Measurements from ENCODE around the gene UFC1. TPM values are rescaled to one million over a fixed set of nuclear protein-coding genes. Genes with fewer than 3 reads are reported as not detected.

UFC1 gene
- total and polyA plus RNA-seq, 2 of the 13 experiments (the other 11 are each of a cell fraction or from before 2014, with no cell fraction given), result 72.8 to 85.2 TPM

GRCh38 chr1:161162052-161162451 is 8.3 kb downstream of the UFC1 start:
- H3K27me3 ChIP-seq (ENCODE audit: control insufficient read depth in 1 of 2, insufficient read depth in 2 of 2, low read length in 2 of 2), result no peaks in the 10 kb centered on the region; a peak in 1 of 5 replicates
- POLR2A ChIA-PET, result no interaction called here
- peaks cover 11 to 43% of the 10 kb centered on the region in 2 experiments; a peak in 4 of 5 replicates for H3K36me3 ChIP-seq (replicated peaks in 1 of 2; ENCODE audit: control insufficient read depth in 1 of 2, insufficient read depth in 2 of 2, low read length in 2 of 2)
- peaks cover 7% of the 10 kb centered on the region for H3K79me2 ChIP-seq (ENCODE audit: insufficient read depth, low read length)
- no peak for ATAC-seq
- intact Hi-C loops (cut with micrococcal nuclease; ENCODE audit: unreplicated experiment), result no loop called here
- in situ Hi-C loops (cut with HindIII; ENCODE audit: extremely low pct_ligation_motif_present, low pct_unique_long_range_greater_than_20kb), result no loop called here
- FAIRE-seq, result no peak
- CTCF ChIA-PET (ENCODE audit: low intra/inter-chr PET ratio, low total read pairs), result no interaction called here
- DNase-seq (ENCODE audit: low spot score), result no peak
- TF ChIP-seq GATA4 (IDR thresholded peaks at IDR 0.05; ENCODE audit: borderline replicate concordance, low read depth) (no peak), MBNL3 (CRISPR knock-in tag; conservative IDR thresholded peaks at IDR 0.05) (no peak), ZSCAN22 (CRISPR knock-in tag; IDR thresholded peaks at IDR 0.05) (no peak), DR1 (CRISPR knock-in tag; IDR thresholded peaks at IDR 0.05) (no peak), ZEB1 (IDR thresholded peaks at IDR 0.05; ENCODE audit: insufficient replicate concordance, low read depth) (no peak), RBFOX2 (IDR thresholded peaks at IDR 0.05; ENCODE audit: low read depth, low read length) (0 out of 2 replicates have a peak, but pooled peaks have one; percentile 9), MNT (IDR thresholded peaks at IDR 0.05) (no peak), ATF3 (CRISPR knock-in tag; IDR thresholded peaks at IDR 0.05) (no peak)
- H4K20me1 ChIP-seq (ENCODE audit: insufficient read depth, low read length), result no peaks in the 10 kb centered on the region
- no peak overlapping the region for H3K27ac ChIP-seq (ENCODE audit: extremely low read length, insufficient read depth, low read length)
- no peak overlapping the region for H3K4me3 ChIP-seq (replicated peaks in 1 of 3; ENCODE audit: insufficient read depth in 1 of 3, low read depth in 2 of 3, low read length in 3 of 3)
- H2AFZ ChIP-seq (ENCODE audit: low read length), result no peak overlapping the region
- H3K9ac ChIP-seq (ENCODE audit: insufficient read depth, low read depth, low read length), result no peak overlapping the region
- no peaks in the 10 kb centered on the region for H3K9me3 ChIP-seq (ENCODE audit: low read length)
- no TSS peak for BruUV-seq (replicated peaks)
- WGBS (ENCODE audit: low lambda C conversion rate), result 86% methylated on average over 7 of the region's 7 CpGs
- H3K4me1 ChIP-seq (ENCODE audit: insufficient read depth, low read length), result peaks cover 38% of the 10 kb centered on the region
- no peak overlapping the region for H3K4me2 ChIP-seq (ENCODE audit: low read depth, low read length)

Measured in HepG2 (cell line).